Activated CD4-positive, alpha-beta T cell treated with anti-CD3 and anti-CD28 coated beads for 24 hours (primary cell): ENCODE measurements around the gene NAA16.
"Not testable (repeated sequence)": the region's sequence is repeated elsewhere in the genome, so short reads cannot be mapped to it uniquely, and the experiment has no call there.

Experiments
- DNase-seq, 2 donors: peaks; one replicate each; pipeline ENCODE4 v3.0.0-alpha.2; 2020; ENCODE audit warnings: low read depth in 2 of 2

Gene NAA16

DNA sequence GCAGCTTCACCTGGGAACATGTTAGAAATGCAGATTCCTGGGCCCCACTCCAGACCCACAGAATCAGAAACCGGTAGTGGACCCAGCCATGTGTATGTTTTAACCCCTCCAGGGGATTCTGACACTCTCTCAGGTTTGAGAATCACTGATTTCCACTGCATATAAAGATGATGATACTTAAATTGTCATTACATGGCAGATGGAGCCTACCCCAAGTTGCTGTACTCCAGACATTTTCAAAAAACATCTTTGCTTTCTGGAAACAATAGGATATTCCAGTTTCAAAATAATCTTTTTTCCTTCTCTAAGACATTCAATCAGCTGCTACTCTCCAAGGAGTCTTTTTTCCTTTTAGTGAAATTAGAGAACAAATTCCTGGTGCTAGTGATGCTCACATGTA is 97.7 kb downstream of the NAA16 start:
- no peak for DNase-seq

DNA sequence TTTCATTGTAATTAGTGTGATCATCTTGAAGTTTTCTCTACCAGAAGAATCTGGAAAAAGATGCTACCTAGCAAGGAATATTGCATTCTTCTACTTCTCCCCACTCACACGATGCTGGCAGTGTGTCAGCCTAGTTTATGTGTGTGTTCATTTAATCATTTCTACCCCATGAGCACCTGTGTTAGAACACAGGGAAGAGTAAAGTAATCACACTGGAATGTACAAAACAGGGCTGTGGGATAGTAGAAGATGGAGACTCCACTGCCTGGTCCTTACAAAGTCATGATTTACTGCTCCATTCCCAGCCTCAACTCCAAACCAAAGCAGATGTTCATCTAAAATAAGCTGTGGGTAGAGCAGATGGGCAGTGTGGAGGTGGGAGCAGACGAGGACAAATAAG is 98.5 kb downstream of the NAA16 start:
- DNase-seq, result no peak

DNA sequence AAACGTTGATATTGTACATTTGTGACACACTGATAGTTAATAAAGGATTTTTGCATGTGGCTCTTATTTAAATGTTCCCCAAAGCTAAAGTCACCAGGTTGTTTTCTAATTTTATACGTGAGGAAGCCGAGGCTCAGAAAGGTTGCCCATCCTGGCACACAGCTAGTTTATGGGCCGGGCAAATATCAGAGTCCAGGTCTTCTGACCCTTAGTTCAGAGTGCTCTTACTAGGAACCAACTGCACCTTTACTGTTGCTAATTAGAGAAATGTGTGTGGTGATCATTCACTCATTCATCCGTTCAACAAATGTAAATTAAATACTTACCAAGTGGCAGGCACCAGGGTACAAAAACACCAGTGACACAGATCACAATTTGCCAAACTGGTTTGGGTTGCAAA is 100.0 kb downstream of the NAA16 start:
- no peak for DNase-seq

DNA sequence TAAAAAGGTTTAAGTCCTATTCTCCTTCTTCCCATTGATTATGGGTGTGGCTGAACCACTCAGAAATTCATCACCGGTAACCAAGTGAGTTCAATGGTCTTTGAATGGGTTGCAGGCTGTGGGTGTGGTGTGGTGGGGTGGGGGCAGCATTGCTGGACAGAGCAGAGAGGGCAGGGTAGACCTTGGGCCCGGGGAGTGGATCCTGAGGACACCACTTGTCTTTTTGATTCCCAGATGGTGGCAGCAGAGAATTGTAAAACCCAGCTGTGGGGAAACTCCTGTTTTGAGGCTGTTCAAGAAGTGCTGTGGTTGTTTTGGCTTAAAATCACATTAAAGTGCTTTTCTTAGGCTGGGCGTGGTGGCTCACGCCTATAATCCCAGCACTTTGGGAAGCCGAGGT is 100.5 kb downstream of the NAA16 start:
- no peak for DNase-seq

DNA sequence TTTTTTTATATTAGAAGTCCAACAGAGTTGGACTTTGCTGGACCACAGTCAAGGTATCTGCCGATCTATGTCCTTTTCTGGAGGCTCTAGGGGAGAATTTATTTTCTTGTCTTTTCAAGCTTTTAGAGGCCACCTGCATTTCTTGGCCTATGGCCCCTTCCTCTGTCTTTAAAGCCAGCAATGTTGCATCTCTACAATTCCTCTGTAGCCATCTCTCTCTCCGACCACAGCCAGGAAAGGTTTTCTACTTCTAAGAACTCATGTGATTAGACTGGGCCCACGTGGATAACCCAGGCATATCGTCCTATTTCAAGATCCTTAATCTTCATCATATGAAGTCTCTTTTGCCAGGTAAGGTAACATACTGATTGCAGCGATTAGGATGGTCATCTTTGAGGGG is 102.8 kb downstream of the NAA16 start:
- DNase-seq, result no peak

DNA sequence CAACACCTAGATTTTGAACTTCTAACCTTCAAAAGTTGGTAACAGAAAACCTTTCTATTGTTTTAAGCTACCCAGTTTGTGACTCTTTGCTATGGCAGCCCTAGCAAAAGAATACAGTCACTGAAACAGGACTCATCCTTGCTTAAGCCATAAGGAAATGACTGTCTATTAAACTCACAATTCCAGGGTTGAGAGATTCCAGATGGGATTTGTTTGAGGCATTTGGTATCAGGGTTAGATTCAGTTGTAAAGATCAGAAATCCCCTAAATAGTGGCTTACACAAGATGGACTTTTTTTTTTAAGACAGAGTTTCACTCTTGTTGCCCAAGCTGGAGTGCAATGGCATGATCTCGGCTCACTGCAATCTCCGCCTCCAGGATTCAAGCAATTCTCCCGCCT is 105.2 kb downstream of the NAA16 start:
- no peak for DNase-seq

DNA sequence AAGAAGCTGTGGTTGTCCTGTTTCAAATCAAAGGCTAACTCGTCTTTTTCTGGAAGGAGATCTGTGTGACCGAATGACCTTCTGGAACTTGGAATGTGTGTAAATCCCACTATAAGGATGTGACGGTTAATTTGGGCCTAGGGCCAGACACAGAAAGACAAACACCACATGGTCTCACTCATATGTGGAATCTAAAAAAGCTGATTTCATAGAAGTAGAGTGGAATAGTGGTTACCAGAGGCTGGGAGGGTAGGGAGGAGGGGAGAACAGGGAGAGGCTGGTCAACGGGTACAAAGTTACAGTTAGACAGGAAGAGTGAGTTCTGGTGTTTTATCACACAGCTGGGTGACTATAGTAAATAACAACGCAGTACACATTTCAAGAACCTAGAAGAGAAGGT is 107.0 kb downstream of the NAA16 start:
- DNase-seq, result no peak

DNA sequence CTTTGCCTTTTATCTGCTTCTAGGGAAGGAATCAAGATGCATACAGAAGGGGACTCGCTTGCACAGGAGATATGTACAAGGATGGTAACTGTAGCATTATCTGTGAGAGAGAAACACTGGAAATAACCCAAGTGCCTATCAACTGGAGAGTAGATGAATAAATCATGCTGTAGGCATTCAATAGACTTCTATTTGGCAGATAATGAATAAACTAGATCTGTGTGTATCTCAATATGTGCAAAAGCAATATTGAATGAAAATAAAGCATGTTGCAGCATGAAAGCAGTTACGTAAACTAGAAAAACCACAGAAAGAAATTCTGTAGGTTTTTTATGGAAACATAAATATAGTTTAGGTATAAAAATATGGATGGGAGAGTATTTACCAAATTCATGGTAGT is 107.7 kb downstream of the NAA16 start:
- DNase-seq, result no peak

DNA sequence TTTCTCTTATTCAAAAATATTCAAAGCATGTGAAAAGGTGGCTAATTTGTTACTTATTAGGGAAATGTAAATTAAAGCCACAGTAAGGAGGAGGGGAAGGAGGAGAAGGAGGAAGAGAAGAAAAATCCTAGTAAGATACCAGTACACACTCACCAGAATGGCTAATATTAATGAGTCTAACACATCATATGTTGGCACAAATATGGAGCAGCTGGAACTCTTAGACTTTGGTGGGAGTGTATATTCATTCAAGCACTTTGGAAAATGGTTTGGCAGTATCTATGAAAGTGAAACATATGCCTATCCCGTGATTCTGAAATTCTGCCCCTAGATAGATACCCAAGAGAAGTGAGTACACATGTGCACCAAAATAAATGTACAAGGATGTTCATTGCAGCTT is 108.1 kb downstream of the NAA16 start:
- DNase-seq, result no peak

DNA sequence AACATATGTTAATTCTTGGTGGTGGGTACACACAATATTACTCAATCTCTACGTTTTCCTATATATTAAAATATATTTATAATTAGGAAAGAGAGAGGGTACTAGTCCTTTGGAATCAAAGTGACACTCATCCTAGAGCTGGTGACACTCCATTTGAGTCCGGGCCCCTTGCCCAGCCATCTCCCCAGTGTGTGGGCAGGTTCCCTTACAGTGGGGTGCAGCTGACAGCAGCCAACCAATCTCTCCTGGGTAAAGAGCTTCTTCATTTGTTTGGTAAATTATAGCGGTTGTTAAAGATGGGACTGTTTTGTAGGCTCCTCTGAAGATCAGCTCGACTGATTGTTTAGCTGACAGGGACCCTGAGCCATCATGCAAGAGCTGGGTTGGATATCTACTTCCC is 109.1 kb downstream of the NAA16 start:
- DNase-seq, result no peak

DNA sequence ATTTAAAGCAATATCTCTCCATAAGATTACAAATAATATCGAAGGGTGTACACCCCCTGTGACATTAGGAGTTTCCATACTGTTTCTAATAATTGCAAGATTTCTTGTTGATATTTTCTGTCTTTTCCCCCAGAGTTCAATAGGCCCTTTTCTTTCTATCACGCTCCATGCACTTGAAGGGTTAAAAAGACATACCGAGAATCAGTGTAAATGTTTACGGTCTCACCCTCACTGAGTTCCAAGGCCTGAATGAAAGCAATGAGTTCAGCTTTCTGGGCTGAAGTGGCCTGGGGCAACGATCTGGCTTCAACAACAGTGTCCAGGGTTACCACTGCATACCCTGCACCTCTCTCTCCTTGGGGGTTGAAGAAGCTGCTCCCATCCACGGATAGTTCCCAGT is 110.3 kb downstream of the NAA16 start:
- DNase-seq, result not testable (repeated sequence)

DNA sequence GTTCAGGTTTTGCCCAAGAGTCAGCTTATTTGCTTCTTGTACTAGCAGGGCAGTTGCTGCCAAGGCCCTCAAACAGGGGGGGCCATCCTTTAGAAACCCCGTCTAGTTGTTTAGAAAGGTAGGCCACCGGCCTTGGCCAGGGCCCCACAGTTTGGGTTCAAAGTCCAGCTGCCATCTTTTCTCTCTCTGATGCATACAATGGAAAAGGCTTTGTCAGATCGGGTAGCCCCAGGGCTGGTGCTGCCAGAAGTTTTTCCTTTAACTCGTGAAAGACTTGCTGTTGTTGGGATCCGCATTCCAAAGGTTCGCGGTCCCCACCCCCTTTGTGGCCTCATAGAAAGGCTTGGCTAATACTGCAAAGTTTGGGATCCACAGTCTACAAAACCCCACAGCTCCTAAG is 110.9 kb downstream of the NAA16 start:
- DNase-seq, result not testable (repeated sequence)

DNA sequence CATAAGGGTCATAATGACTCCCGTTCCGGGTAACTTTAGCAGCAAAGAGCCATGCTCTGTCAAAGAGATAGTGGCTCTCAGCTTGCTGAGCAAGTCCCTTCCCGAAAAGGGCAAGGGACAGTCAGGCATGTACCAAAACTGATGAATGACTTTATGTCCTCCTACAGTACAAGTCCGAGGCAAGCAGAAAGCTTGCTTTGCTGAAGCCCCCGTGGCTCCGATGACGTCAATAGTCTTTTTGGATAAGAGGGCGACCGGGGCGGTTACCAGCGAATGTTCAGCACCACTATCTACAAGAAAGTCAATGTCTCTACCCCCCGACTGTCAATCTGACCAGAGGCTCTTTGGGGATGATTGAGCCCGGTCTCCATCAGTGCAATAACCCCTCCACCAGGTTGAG is 112.2 kb downstream of the NAA16 start:
- not testable (repeated sequence) for DNase-seq

DNA sequence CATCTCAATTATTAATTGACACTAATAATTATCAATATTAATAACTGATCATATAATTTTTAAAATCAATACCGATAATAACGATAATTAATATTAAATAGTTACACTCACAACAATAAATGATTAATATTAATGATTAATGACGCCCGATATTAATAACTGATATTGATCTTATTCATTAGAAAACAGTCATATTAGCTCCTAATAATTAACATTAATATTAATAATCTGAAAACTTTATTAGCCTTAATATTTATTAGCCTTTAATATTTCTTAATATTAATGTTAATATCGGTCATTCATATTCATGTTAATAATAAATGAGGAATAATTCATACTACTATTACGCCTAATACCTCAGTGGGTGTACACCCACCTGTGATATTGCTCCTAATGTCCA is 113.6 kb downstream of the NAA16 start:
- not testable (repeated sequence) for DNase-seq

DNA sequence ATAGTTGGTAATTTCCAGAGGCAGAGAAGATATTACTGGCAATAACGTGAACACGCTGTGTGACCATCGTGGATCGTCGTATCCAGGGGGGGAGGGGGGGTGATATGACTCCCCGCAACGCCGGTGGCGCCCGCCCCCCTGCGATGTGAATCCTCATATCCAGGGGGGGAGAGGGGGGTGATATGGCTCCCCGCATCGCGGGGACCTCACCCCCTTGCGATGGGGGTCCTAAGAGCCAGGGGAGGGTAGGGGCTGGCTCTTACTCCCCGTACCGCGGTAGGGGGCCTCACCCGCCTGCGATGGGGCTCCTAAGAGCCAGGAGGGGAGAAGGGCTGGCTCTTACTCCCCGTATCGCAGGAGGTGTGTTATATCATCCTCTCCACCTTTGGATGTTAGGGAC is 115.0 kb downstream of the NAA16 start:
- DNase-seq, result no peak
